Endometrium (tissue), 2 donors: Measurements from ENCODE around the gene ABCA2.

Source experiments
- FAIRE-seq: peaks from 2 replicates; lab custom pipeline; 2012; peaks lifted over from hg19 to GRCh38; lab: Jason Lieb, UNC
- donor health status: control.
- donor health status: control.

Gene ABCA2

DNA sequence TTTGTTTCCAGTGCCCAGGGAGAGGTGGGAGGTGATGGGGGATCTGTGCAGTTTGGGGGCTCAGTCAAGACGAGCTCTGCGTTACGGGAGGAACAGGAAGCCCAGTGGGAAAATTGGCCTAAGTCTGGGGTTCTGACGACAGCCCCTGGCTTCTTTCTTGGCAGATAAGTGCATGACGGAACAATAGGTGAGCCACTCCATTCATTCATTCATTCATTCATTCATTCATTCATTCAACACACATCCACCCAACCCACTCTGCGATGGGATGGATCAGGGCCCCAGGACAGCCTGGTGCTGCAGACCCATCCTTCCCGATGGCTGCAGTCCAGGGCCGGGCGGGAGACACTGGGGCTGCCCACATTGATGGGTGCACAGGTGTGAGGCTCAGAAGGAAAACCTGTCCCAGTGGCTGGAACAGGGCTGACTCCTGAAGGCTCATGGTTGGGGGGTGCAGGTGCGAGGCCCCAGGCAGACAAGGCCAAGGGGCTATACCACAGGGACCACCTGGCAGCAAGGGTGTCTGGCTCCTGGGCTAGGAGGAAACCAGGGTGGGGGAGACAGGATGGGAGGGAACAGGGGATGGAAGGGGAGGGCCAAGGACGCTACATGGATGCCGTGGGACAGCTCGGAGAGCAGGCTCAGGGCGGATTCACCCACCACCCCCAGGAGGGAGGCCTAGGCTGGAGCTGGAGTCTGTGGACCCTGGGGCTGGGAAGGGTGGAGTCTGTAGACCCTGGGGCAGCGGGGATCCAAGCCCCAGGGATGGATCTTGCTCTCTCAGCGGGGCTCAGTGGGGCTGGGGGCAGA lies 47.2 kb downstream of the ABCA2 start:
- FAIRE-seq, result no peak

DNA sequence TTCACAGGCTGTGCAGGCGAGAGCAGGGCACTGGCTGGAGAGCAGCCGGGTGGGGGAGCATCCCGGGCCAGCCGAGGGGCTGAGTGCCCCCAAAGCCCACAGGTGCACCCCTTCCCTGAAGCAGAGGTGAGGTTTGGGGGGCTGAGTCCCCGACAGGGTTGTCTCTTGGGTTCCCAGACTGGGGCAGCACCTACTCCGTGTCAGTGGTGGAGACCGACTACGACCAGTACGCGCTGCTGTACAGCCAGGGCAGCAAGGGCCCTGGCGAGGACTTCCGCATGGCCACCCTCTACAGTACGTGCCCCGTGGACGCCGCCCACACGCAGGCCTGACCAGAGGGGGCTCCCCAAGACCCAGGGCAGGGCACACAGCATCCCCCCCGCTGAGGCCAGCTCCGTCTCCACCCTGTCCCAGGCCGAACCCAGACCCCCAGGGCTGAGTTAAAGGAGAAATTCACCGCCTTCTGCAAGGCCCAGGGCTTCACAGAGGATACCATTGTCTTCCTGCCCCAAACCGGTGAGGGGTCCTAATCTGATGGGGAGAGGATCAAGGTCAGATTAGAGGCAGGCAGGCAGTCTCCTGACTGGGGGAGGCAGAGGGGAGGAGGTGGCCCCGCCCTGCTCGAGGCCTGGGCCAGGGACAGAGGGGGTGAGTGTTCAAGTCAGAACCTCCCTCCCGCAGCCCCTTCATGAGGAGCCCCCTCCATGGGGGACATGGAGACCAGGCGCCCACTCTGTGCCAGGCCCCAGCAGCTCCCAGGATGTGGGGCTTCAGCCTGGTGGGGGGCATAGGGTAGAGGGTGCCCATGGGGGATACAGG lies 48.1 kb downstream of the ABCA2 start:
- no peak for FAIRE-seq

DNA sequence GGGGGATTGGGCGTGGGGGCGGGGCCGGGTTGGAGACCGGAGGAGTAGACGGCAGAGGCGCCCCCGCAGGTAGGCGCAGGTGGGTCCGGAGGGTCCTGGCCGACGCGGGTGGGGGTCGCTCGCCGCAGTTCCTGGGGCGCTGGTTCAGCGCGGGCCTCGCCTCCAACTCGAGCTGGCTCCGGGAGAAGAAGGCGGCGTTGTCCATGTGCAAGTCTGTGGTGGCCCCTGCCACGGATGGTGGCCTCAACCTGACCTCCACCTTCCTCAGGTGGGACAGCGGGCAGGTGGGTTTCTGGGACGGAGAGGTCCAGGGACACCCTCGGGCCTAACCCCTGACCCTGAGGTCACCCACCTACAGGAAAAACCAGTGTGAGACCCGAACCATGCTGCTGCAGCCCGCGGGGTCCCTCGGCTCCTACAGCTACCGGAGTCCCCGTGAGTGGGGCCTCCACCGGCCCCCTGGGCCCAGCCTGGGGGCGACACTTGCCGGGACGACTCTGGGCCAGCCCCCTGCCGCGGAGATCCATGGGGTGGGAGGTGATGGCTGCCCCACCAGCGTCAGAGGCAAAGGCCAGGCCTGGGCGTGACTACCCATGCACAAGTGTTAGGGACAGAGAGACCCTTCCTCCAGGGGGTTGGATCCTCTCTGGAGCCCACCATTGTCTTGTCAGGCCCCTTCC lies 49.0 kb downstream of the ABCA2 start:
- no peak for FAIRE-seq

GRCh38 chr9:136978073-136978864 lies 49.8 kb downstream of the ABCA2 start:
- no peak for FAIRE-seq

DNA sequence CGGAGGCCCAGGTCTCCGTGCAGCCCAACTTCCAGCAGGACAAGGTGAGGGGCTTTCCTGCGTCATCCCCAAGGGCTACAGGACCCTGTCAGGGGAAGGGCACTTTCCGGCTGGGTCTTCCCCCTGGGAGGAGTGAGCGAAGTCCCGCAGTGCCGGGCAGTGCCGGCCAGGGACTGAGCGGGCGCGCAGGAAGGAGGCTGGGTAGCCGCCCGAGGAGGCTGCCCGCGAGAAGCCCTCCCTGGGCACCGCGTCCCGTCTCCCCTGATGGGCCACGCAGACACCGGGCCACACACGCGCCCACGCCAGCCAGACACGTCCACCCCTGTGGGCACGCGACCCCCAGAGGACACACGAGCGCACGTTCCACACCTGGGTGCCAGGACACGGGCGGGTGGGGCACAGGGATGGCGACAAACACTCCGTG lies 50.4 kb downstream of the ABCA2 start:
- no peak for FAIRE-seq

DNA sequence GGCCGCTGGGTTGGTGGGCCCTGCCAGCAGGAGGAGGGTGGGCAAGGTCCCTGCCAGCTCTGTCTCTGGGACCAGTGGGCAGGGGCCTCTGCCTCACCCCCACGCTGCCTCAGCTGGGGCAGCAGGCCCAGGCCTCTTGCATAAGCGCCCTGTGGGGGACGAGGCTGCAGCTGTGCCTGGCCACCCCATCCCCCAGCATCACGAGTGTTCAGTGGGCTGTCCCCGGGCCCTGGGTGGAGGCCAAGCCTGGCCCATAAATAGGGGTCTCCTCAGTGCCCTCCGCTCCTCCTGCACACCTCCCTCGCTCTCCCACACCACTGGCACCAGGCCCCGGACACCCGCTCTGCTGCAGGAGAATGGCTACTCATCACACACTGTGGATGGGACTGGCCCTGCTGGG lies 50.8 kb downstream of the ABCA2 start, which contains the start of gene PTGDS:
Gene PTGDS (plus strand): TSS at position 282 of the 400 bp plus-strand sequence. CDS start 75 bp downstream, at position 357.
- no peak for FAIRE-seq

DNA sequence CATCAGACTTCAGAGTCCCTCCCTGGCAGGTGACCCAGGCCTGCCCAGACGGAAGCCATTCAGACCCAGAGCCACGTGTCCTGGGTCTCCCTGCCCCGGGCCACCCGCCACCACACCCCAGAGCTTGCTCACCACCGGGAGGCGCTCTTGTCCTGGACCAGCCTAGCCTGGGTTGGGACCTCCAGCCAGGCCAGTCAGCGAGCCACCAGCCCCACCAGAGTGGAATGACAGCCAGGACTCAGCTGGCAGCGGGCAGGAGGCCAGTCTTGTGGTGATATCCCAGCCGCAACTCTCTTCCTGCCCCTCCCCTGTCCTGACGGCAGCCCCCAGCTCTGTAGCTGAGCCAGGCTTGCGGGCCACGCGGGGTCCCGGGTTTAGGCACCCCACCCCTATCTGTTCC lies 52.4 kb downstream of the ABCA2 start:
- no peak for FAIRE-seq

- no peak for FAIRE-seq
Observed at GRCh38 chr9:136974817-136975535, 53.1 kb downstream of the ABCA2 start.

DNA sequence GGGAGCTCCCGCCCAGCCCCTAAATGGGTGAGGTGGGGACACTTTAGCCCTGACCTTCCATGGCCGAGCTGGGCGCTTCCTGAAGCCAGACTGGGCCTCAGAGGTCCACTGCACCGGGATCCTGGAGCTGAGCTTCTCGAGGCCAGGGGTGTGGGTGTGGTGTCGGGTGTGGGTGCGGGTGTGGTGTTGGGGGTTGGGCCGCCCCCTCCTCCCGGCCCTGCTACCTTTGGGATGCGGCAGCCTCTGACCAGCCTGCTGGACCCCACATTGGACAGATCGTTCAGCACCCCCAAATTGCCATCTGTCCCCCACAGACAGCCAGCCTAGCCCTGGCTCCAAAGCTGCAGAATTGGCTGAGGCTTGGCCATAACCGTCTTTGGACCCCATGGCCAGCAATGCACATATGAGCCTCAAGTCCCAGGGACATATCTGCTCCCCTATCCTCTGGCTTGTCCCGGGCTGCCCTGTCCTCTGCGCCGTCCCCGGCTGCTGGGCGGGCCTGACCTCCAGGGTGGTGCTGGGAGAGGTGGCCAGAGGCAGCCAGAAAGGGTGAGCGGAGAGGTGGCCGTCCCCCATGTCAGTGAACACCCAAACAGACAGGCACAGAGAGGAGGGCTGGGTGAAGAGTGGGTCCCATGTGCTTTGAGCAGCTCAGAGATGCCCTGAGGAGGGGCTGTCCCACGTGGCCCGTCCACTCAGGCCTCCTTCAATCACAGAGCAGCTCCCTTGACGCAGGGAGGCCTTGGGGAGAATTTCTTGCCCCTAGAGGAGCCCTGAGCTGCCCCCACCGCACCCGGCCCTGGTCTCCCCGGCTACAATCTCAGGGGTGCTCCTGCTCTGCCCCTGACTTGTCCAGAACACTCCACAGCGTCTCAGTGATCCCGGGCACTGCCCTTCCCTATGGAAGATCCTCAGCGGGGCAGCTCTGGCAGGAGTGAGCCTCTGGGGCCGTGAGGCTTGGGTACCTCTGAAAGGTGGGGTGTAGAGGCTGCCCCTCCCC lies 54.1 kb downstream of the ABCA2 start:
- FAIRE-seq, result no peak

- FAIRE-seq, result no peak
Observed at GRCh38 chr9:136972743-136973142, 55.3 kb downstream of the ABCA2 start.

DNA sequence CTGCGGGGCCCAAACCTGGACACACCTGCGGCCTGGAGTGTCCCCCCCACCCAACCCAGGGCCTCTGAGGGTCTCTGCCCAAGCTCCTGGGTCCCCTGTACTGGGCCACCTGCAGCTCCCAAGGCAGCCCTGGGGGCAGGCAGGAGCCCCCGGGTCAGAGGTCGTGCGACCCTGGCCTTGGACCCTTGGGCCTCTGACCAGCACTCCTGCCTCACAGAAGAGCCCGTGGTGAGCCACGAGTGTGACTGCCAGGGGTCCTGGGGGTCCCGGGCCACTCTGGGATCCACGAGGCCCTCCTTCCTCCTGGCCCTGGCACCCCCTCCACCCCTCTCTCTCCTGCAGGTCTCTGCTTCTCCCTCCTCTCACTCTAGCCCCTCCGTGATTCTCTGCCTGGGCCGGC lies 55.7 kb downstream of the ABCA2 start:
- FAIRE-seq, result no peak

DNA sequence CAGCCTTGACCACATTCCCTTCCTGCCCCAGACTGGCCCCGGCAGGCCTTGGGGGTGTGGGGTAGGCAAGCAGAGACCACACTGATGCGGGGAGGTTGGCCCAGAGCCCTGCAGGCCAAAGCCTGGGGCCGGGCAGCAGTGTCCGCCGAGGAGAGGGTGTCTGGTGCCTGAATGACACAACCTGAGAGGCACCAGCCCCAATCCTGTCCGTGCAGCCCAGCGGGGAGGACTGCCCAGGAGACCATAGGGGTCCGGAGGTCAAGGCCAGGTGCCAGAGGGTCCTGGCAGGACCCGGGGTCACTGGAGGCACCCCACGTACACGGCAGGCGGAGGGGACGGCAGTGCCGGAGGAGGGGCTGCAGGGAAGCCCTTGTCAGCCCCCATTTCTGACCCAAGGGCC lies 56.3 kb downstream of the ABCA2 start:
- no peak for FAIRE-seq

DNA sequence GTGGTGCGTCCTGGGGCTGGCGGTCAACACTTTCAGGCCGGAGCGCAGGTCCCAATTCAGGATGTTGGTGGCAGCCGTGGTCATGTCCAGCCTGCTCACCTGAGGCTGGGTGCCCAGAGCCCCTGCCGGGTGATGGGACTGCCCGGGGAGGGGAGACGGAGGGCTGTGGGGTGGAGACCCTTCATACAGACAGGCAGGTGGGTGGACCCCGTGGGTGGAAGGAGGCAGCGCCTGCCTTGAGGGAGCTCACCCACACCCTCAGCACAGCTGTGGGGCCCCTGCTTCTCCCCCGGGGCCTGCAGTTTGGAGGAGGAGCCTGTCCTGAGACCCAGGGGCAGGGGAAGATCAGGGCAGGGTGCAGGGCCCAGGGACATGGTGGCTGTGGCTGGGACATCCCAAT lies 57.7 kb downstream of the ABCA2 start:
- no peak for FAIRE-seq

- no peak for FAIRE-seq
Observed at GRCh38 chr9:136969774-136970173, 58.3 kb downstream of the ABCA2 start.

DNA sequence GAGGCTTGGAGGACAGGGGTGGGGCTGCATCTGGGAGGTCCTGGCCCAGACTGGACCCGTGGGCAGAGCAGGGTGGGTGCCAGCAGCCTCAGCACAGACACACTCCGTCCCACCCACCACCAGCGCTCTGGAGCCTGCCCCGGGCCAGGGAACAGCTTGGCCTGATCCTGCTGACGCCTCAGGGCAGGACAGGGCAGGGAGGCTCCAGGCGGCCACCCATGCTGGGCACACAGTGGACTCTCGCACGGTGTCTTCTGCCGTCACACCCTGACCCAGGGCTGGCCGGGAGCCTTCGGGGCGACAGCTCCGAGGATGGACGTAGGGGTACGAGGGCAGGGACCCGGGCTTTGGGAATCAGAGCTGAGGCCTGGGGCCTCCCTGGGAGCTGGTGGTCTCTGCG lies 58.9 kb downstream of the ABCA2 start:
- FAIRE-seq, result no peak

GRCh38 chr9:136968333-136969127 lies 59.5 kb downstream of the ABCA2 start:
- FAIRE-seq, result no peak

GRCh38 chr9:136965771-136966484 lies 62.1 kb downstream of the ABCA2 start:
- FAIRE-seq, result no peak

DNA sequence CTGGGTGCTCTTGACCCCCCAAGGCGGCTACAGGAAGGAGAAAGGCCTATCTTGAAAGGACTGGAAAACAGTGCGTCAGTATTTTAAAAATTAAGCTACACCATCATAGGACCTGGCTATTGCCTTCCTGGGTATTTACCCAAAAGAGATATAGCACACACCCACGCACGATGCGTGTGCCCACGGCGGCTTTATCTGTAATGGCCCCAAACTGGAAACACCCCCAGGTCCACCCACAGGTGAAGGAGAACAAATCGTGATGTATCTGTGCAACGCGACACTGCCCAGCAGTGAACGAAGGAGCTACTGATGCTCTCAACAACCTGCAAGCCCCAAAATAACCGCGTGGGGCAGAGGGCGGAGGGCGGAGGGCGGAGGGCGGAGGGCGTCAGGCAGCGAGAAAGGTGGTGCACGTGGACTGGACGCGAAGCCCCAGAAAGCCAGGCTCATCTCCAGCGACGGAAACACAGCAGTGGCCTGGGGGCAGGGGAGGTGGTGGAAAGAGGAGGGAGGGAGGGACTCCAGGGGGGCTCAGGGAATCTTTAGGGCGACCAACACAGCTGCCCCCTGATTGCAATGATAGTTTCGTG lies 63.1 kb downstream of the ABCA2 start:
- no peak for FAIRE-seq
